Smooth muscle cell (in vitro differentiated cells): Measurements from ENCODE around the gene NXT1. TPM values are rescaled to one million over a fixed set of nuclear protein-coding genes. Genes with fewer than 3 reads are reported as not detected.

Experiments
- DNase-seq: peaks from one replicate; lab custom pipeline; 2025; ENCODE audit not compliant: unreplicated experiment; lab: John Stamatoyannopoulos, UW
- H2AFZ ChIP-seq: fragments of 200-600 bp; sonication (generic); 2 replicates; pipeline ENCODE4 v1.6.0; 2016; ENCODE audit warnings: antibody characterized with exemption, low read depth, mild to moderate bottlenecking
- H3F3A ChIP-seq: fragments of 200-600 bp; sonication (generic); 2 replicates; pipeline ENCODE4 v1.6.0; 2017; ENCODE audit warnings: antibody characterized with exemption, low read depth
- H3K27ac ChIP-seq: fragments of 200-600 bp; sonication (generic); 2 replicates; pipeline ENCODE4 v1.5.1; 2016; ENCODE audit warnings: low read depth, mild to moderate bottlenecking
- H3K27me3 ChIP-seq: fragments of 200-600 bp; sonication (generic); 2 replicates; pipeline ENCODE4 v1.6.1; 2016; ENCODE audit warnings: low read depth, mild to moderate bottlenecking
- H3K36me3 ChIP-seq: fragments of 200-600 bp; sonication (generic); 2 replicates; pipeline ENCODE4 v1.5.1; 2016; ENCODE audit warnings: low read depth
- H3K4me1 ChIP-seq: fragments of 200-600 bp; sonication (generic); 2 replicates; pipeline ENCODE4 v1.5.1; 2016; ENCODE audit warnings: low read depth
- H3K4me2 ChIP-seq: fragments of 200-600 bp; sonication (generic); 2 replicates; pipeline ENCODE4 v1.6.0; 2016; ENCODE audit warnings: mild to moderate bottlenecking
- H3K4me3 ChIP-seq: fragments of 200-600 bp; sonication (generic); 2 replicates; pipeline ENCODE4 v1.5.1; 2016; ENCODE audit warnings: mild to moderate bottlenecking
- H3K79me2 ChIP-seq: fragments of 200-600 bp; sonication (generic); 2 replicates; pipeline ENCODE4 v1.6.0; 2016; ENCODE audit warnings: low read depth, mild to moderate bottlenecking
- H3K9ac ChIP-seq: fragments of 200-600 bp; sonication (generic); 2 replicates; pipeline ENCODE4 v1.6.0; 2016; ENCODE audit warnings: low read depth
- H3K9me3 ChIP-seq: fragments of 200-600 bp; sonication (generic); replicated peaks from 2 replicates; pipeline ENCODE4 v1.5.1; 2016; ENCODE audit warnings: low read depth
- H4K20me1 ChIP-seq: fragments of 200-600 bp; sonication (generic); 2 replicates; pipeline ENCODE4 v1.6.0; 2016; ENCODE audit warnings: low read depth
- WGBS: methylation state at CpG from one replicate; pipeline ENCODE4 v1.1.7; 2016; ENCODE audit warnings: low lambda C conversion rate; 5-methylcytosine and 5-hydroxymethylcytosine counted together
- polyA plus RNA-seq: library from polyadenylated mRNA; unstranded; fragments of >200 nt; fragmentation: Nextera tagmentation; extraction: Ambion mirVana; gene quantifications from 2 replicates; pipeline ENCODE4 v1.2.1, GENCODE V29; 2016
- total RNA-seq: library from RNA; depleted of rRNA; stranded (reverse); fragments of >200 nt; gene quantifications from 2 replicates; pipeline ENCODE4 v1.2.3, GENCODE V29; 2014
- TF ChIP-seq, protein P1 (sequence below): fragments of 200-600 bp; sonication (generic); IDR thresholded peaks from 2 replicates; pipeline ENCODE4 v1.5.1; 2017; ENCODE audit warnings: borderline replicate concordance, mild to moderate bottlenecking, antibody characterized with exemption; ENCODE audit not compliant: insufficient read depth, poor library complexity, severe bottlenecking

Gene NXT1
- total and polyA plus RNA-seq, 2 experiments from 2014 or later, result 45.3 to 49.6 TPM

DNA sequence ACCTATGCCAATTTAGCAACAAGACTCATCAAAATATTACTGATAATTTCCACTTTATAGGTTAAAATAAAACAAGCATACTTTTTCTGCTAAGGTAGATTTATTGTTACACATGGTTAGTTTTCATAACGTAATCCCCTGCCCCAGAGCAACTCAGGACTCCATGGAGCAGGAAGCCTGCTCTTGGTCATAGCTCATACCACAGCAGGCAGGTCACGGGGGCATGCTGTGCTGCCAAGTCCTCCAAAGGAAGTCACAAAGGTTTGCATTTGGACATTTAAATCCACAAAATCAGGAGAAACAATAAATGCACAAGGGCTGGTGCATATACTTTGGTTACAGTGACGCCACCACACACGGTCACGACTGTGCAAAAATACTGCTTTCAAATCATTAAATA, 23.9 kb downstream of the NXT1 start:
- Histone ChIP-seq H3K9me3 (no peaks in the 10 kb centered on the region), H3K27ac (no peak overlapping the region), H3K4me1 (no peaks in the 10 kb centered on the region), H3K4me2 (no peak overlapping the region), H3F3A (no peaks in the 10 kb centered on the region), H3K79me2 (peaks cover 5% of the 10 kb centered on the region), H4K20me1 (peaks cover 6% of the 10 kb centered on the region), H3K9ac (no peak overlapping the region), H2AFZ (no peak overlapping the region), H3K36me3 (peaks cover 15% of the 10 kb centered on the region), H3K27me3 (no peaks in the 10 kb centered on the region), H3K4me3 (no peak overlapping the region)
- no peak for DNase-seq
- 97% methylated on average over 5 of the region's 5 CpGs for WGBS
- TF ChIP-seq, protein P1, sequence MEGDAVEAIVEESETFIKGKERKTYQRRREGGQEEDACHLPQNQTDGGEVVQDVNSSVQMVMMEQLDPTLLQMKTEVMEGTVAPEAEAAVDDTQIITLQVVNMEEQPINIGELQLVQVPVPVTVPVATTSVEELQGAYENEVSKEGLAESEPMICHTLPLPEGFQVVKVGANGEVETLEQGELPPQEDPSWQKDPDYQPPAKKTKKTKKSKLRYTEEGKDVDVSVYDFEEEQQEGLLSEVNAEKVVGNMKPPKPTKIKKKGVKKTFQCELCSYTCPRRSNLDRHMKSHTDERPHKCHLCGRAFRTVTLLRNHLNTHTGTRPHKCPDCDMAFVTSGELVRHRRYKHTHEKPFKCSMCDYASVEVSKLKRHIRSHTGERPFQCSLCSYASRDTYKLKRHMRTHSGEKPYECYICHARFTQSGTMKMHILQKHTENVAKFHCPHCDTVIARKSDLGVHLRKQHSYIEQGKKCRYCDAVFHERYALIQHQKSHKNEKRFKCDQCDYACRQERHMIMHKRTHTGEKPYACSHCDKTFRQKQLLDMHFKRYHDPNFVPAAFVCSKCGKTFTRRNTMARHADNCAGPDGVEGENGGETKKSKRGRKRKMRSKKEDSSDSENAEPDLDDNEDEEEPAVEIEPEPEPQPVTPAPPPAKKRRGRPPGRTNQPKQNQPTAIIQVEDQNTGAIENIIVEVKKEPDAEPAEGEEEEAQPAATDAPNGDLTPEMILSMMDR, result no peak

DNA sequence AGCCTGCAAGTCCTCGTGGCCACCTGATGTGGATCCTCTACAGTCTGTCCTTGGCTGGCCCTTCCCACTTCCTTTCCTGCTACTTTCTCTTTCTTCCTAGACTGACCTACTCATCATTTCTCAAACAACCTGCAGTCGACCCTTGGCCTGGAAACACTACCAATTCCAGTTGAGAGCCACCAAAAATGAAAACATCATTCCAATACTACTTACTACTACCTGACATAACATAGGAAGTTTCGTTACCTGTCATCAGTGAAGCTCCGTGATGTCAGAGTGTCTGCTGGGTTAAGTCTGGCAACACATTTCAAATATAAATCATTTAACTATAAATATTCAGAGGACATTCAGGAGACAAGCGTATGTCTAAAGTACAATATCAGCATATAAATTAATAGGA, 25.2 kb downstream of the NXT1 start:
- TF ChIP-seq, protein P1, result no peak
- H3K4me1 ChIP-seq, result no peaks in the 10 kb centered on the region
- no peak overlapping the region for H3K4me2 ChIP-seq
- peaks cover 4% of the 10 kb centered on the region for H4K20me1 ChIP-seq
- no peak overlapping the region for H3K27ac ChIP-seq
- WGBS, result 96% methylated on average over 5 of the region's 5 CpGs
- no peak overlapping the region for H3K9ac ChIP-seq
- H3K36me3 ChIP-seq, result peaks cover 12% of the 10 kb centered on the region
- no peak overlapping the region for H2AFZ ChIP-seq
- H3K27me3 ChIP-seq, result no peaks in the 10 kb centered on the region
- no peak overlapping the region for H3K4me3 ChIP-seq
- DNase-seq, result no peak
- no peaks in the 10 kb centered on the region for H3K9me3 ChIP-seq
- H3K79me2 ChIP-seq, result peaks cover 5% of the 10 kb centered on the region
- H3F3A ChIP-seq, result no peaks in the 10 kb centered on the region

DNA sequence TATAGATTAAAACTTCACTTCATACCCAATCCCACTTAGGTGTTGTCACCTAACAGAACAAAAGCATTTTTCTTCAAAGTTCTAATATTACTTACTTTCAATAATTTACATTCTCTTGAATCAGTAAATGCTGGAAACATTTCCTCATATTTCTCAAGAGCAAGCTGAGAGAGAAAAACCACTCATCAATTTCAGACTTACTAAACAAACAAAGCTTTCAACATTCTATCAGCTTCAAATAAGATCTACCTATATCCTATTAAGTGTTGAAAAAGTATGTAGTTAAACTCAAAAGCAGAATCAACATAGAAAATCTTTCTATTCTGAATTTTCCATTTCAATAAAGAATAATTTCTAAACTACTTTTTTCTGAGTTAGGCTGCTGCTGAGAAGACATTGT, 29.2 kb downstream of the NXT1 start:
- H3K79me2 ChIP-seq, result peaks cover 4% of the 10 kb centered on the region
- H2AFZ ChIP-seq, result no peak overlapping the region
- no peak overlapping the region for H3K4me3 ChIP-seq
- H3K9ac ChIP-seq, result no peak overlapping the region
- no peak overlapping the region for H3K4me2 ChIP-seq
- H3K9me3 ChIP-seq, result no peaks in the 10 kb centered on the region
- no peaks in the 10 kb centered on the region for H3F3A ChIP-seq
- DNase-seq, result no peak
- TF ChIP-seq, protein P1, result no peak
- no peak overlapping the region for H3K27ac ChIP-seq
- peaks cover 3% of the 10 kb centered on the region for H4K20me1 ChIP-seq
- no peaks in the 10 kb centered on the region for H3K4me1 ChIP-seq
- H3K36me3 ChIP-seq, result peaks cover 11% of the 10 kb centered on the region
- no peaks in the 10 kb centered on the region for H3K27me3 ChIP-seq

DNA sequence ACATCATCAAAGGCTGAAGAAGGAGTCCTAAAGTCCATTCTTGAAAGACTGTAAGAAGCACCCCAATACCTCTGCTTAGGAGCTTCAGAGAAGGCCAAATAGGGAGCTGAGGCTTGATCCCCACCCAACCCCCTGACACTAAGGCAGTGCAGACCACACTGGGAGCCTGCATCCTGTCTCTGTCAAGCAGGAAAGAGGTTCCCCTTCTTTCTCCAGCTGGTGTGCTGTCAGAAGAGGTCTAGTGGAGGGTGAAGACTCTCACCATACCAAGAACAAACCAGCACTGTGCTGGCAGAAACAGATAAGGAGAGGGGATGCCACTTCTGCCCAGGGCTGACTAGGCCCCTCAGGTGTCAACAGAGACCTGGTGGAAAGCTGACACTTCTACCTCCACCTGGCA, 31.3 kb downstream of the NXT1 start:
- H3K4me1 ChIP-seq, result no peaks in the 10 kb centered on the region
- H3K4me3 ChIP-seq, result no peak overlapping the region
- H4K20me1 ChIP-seq, result peaks cover 8% of the 10 kb centered on the region
- H3K4me2 ChIP-seq, result no peak overlapping the region
- H3K27ac ChIP-seq, result no peak overlapping the region
- H2AFZ ChIP-seq, result no peak overlapping the region
- H3K9ac ChIP-seq, result no peak overlapping the region
- peaks cover 11% of the 10 kb centered on the region for H3K36me3 ChIP-seq
- no peak for DNase-seq
- H3K9me3 ChIP-seq, result no peaks in the 10 kb centered on the region
- no peaks in the 10 kb centered on the region for H3K79me2 ChIP-seq
- H3K27me3 ChIP-seq, result no peaks in the 10 kb centered on the region
- H3F3A ChIP-seq, result no peaks in the 10 kb centered on the region
- TF ChIP-seq, protein P1, result no peak
